HUES6 (cell line): ENCODE measurements around the gene CNIH3.

ENCODE experiments used
- H3K27ac ChIP-seq: 2 replicates; pipeline ENCODE4 v1.7.0; 2013; ENCODE audit warnings: low read depth, mild to moderate bottlenecking, low read length, inconsistent platforms
- H3K27me3 ChIP-seq: 2 replicates; pipeline ENCODE4 v1.6.1; 2013; ENCODE audit warnings: low read length; ENCODE audit not compliant: control insufficient read depth, insufficient read depth
- H3K36me3 ChIP-seq: 2 replicates; pipeline ENCODE4 v1.6.1; 2013; ENCODE audit warnings: low read length; ENCODE audit not compliant: control insufficient read depth, insufficient read depth
- H3K4me1 ChIP-seq: 2 replicates; pipeline ENCODE4 v1.6.1; 2013; ENCODE audit warnings: low read length; ENCODE audit not compliant: control insufficient read depth, insufficient read depth
- H3K4me3 ChIP-seq: 2 replicates; pipeline ENCODE4 v1.5.1; 2013; ENCODE audit warnings: low read depth, low read length
- H3K9ac ChIP-seq: one replicate; pipeline ENCODE4 v1.6.1; 2013; ENCODE audit warnings: mild to moderate bottlenecking, low read length
- H3K9me3 ChIP-seq: 2 replicates; pipeline ENCODE4 v1.6.1; 2013; ENCODE audit warnings: low read depth, low read length; ENCODE audit not compliant: control insufficient read depth, insufficient read depth

CNIH3 gene

DNA sequence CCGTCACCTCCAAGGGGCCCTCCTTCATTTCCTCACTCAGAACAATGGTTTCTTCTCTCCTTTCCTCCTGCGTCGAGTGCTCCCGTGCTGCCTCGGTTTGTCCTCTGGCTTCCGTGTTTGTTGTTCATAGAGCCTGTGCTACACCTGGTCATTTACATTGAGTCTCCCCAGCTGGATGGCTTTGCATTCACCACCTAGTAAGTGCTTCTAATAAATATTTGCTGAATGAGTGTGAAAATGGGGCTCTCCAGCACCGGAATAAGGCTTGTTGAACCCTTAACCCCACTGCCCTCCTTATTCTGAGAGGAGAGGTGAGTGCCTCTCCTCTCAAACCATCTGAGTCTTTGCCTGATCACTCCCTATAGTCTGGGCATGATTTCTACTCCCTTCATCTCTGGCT lies 104.9 kb downstream of the CNIH3 start:
- Histone ChIP-seq H3K4me3 (no peak overlapping the region), H3K9ac (no peak overlapping the region), H3K27me3 (no peaks in the 10 kb centered on the region), H3K27ac (no peak overlapping the region), H3K36me3 (no peaks in the 10 kb centered on the region), H3K4me1 (peaks cover 4% of the 10 kb centered on the region), H3K9me3 (no peaks in the 10 kb centered on the region)

DNA sequence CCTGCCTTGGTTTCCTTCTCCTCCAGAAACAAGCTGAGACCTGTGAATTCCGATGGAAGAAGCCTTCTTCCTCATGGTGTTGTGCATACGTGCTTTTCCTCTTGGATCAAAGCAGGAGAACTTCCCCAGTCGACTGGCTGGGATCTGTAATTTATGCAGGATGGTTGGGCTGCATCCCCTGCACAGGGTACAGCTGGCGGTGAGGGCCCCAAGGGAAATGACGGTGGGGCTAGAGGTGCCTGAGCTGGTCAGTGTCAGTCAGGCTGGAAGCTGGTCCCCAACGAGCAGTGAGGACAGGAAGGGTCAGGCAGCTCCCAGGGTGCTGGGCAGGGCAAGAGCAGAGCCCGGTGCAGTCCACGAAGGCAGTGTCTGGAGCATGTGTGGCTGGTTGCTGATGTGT lies 106.7 kb downstream of the CNIH3 start:
- Histone ChIP-seq H3K9me3 (no peaks in the 10 kb centered on the region), H3K9ac (no peak overlapping the region), H3K4me3 (no peak overlapping the region), H3K36me3 (no peaks in the 10 kb centered on the region), H3K27ac (no peak overlapping the region), H3K4me1 (peaks cover 4% of the 10 kb centered on the region), H3K27me3 (no peaks in the 10 kb centered on the region)

DNA sequence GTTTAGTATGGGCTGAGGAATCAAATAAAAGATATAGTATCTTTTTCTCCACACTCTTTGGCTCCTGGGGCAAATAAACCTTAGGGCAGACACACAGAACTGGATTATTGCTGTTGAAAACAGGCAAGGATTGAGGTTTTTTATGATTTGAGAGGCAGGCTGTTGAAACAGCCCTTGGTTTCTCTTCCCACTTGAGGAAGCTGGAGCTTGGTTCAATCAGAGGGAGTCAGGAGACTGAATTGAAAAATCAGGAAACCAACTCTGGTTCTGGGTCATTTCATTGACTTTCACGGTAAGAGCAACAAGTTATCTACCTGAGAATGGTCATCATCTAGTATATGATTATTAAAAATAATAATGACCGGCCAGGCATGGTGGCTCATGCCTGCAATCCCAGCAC lies 108.4 kb downstream of the CNIH3 start:
- no peaks in the 10 kb centered on the region for H3K36me3 ChIP-seq
- H3K9me3 ChIP-seq, result no peaks in the 10 kb centered on the region
- H3K4me1 ChIP-seq, result peaks cover 4% of the 10 kb centered on the region
- no peak overlapping the region for H3K4me3 ChIP-seq
- no peak overlapping the region for H3K27ac ChIP-seq
- no peak overlapping the region for H3K9ac ChIP-seq
- H3K27me3 ChIP-seq, result no peaks in the 10 kb centered on the region

DNA sequence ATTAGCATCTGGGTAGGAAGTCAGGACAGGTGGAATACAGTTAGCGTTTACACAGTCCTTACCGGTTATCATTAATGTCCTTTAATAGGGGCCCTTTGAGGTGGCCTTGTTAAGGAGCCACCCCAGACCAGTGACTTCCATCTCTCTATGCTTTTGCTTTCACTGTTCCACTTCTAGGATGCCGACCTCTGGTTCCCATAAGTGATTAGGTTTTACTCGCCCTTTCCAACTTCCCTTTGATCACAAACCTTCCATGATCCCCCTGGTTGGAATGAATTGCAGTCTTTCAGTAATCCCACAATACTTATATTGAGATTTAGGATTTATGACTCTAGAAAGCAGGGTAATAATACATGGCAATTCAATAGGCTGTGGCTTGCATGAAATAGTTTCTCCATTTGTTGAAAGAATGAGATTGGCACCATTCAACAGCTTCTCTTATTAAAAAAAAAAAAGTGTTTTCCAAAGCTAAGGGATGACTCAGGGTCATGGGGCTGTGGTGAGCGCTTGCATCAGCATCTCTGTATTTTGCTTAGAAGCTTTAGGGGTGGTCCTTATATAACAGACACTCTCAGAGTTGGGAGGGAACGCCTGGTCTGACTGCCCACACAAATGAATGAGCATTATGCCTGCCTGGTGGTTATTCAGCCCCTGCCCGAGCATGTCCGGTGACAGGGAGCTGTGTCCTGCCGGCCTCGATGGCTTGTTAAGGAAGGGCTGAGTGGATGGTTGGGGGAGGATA lies 110.5 kb downstream of the CNIH3 start:
- Histone ChIP-seq H3K27me3 (no peaks in the 10 kb centered on the region), H3K9ac (no peak overlapping the region), H3K9me3 (no peaks in the 10 kb centered on the region), H3K4me1 (no peaks in the 10 kb centered on the region; the same call in 1 of the 2 replicates), H3K36me3 (no peaks in the 10 kb centered on the region), H3K27ac (no peak overlapping the region), H3K4me3 (no peak overlapping the region)

DNA sequence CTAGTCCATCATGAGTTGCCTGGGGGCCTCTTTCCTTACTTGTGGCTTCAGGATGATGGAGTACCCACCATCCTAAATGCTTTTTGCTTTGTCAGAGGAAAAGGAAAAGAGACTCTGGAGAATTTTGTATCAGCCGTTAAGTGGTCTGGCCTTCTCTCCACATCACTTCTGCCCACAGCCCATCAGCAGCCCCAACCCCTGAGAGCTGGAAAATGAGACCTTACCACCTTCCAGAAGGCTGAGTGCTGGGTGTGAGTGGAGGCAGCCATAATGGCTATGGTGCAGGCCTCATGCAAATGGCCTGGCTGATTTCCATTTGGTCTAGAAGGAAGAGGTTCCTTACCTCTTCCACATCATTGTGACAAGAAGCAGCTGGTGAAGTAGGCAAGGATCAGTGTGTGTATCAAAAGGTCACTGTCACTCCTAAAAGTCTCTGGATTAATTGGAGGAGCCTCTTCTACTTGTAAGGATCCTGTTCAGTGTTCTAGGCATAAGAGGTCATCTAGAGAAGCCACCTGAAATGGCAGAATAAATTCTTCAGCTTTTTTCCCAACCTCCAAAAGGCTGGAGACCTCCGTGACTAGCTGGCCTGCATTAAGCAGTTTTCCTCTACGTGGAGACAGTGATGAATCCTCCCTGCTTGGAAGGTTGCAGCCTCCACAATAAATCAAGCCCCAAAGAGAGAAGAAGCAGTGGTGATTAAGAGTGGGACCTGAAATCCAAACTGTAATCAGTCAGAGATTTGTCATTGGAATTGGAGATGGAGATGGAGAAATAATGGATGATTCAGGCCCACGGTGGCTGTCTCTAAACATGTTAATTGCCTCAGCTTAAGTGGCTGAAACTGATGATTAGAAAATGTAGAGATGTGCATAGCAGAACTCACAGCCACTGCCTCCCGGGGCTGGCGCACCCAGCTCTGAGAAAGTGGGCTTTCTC lies 111.5 kb downstream of the CNIH3 start:
- Histone ChIP-seq H3K9ac (no peak overlapping the region), H3K27me3 (no peaks in the 10 kb centered on the region)

DNA sequence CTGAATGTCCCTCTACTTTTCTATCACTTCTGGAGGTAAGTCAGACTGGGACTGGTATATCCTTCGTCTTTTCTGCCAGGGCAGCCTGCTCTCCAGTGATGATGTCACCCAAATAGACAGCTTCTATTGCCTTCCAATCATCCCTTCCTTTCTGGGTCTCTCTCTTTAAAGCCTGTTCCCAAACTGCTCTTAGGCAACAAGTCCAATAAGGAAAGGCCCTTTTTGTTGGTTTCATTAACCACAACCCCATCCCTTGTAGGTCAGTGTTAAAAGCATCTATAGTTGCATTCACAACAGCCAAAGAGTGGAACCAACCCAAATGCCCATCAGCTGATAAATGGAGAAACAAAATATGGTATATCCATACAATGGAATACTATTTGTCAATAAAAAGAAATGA lies 114.4 kb downstream of the CNIH3 start:
- no peaks in the 10 kb centered on the region for H3K9me3 ChIP-seq
- H3K9ac ChIP-seq, result no peak overlapping the region
- H3K36me3 ChIP-seq, result no peaks in the 10 kb centered on the region
- H3K4me3 ChIP-seq, result no peak overlapping the region
- H3K27ac ChIP-seq, result no peak overlapping the region
- peaks cover 17% of the 10 kb centered on the region for H3K4me1 ChIP-seq
- H3K27me3 ChIP-seq, result no peaks in the 10 kb centered on the region

More for the DNA sequence above, 111.5 kb downstream of the CNIH3 start:
- no peaks in the 10 kb centered on the region for H3K36me3 ChIP-seq
- H3K4me3 ChIP-seq, result no peak overlapping the region
- H3K27ac ChIP-seq, result no peak overlapping the region
- no peaks in the 10 kb centered on the region for H3K9me3 ChIP-seq
- H3K4me1 ChIP-seq, result peaks cover 4% of the 10 kb centered on the region; the same call in 1 of the 2 replicates

DNA sequence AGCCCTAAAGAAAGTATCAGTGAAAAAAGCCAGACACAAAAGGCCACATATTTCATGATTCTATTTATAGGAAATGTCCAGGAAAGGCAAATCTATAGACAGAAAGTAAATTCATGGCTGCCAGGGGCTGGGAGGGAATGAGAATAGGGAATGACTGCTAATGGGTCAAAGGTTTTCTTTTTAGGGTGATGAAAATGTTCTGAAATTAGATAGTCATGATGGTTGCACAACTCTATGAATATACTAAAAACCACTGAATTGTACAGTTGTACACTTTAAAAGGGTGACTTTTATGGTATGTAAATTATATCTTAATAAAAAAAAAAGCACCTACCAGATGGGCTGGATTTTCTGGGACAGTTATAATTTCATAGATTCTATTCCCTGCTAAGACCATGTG lies 114.8 kb downstream of the CNIH3 start:
- H3K27ac ChIP-seq, result no peak overlapping the region
- H3K27me3 ChIP-seq, result no peaks in the 10 kb centered on the region
- no peak overlapping the region for H3K9ac ChIP-seq
- H3K36me3 ChIP-seq, result no peaks in the 10 kb centered on the region
- peaks cover 17% of the 10 kb centered on the region for H3K4me1 ChIP-seq
- H3K4me3 ChIP-seq, result no peak overlapping the region
- no peaks in the 10 kb centered on the region for H3K9me3 ChIP-seq

DNA sequence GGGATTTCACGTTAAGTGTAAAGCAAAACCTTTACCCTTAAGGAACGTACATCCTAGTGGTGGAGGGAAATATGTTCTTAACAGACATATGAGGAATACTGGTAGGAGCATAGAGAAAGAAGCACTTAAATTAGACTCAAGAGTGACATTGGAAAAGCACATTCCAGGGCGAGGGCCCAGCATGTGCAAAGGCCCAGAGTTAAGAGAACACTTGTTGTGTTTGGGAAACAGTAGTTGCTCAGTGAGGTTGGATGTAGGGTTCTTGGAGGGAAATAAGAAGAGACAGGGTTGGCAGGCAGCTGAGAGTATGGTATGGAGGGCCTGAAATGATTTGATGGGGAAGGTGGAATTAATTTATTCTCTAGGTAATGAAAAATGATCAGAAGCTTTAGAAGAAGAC lies 115.5 kb downstream of the CNIH3 start:
- no peaks in the 10 kb centered on the region for H3K9me3 ChIP-seq
- H3K4me1 ChIP-seq, result peaks cover 22% of the 10 kb centered on the region
- H3K9ac ChIP-seq, result no peak overlapping the region
- H3K27me3 ChIP-seq, result no peaks in the 10 kb centered on the region
- no peaks in the 10 kb centered on the region for H3K36me3 ChIP-seq
- no peak overlapping the region for H3K27ac ChIP-seq
- no peak overlapping the region for H3K4me3 ChIP-seq

DNA sequence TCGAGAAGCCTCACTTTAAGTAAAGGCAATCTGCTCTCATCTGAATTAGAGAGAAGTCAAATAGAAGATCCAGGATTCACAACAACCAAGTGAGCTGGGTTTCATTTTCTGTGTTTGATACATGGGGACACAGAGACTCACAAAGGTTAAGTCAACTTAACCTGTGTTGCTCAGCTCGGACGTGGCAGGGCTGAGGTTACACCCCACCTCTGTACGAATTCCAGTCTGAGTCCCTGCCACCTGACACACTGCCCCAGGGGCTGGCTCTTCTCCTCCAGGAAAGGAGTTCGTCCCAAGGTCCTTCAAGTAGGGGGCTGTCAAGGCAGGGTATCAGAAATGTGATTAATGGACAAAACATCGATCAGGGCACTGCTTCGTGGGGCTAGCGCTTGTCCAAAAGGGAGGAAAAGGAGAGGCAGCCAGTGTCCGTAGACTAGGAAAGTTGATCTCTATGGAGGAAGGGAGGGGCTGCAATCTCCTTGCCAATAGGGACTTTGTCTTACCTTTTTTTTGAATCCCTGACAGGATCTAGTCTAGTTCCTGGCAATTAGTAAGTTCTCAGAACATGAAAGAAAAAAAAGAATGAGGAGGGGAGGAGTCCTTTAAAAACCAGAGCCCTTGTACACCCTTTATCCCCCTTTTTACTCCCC lies 116.4 kb downstream of the CNIH3 start:
- H3K4me3 ChIP-seq, result no peak overlapping the region
- H3K9ac ChIP-seq, result no peak overlapping the region
- H3K27me3 ChIP-seq, result no peaks in the 10 kb centered on the region
- no peaks in the 10 kb centered on the region for H3K36me3 ChIP-seq
- no peaks in the 10 kb centered on the region for H3K9me3 ChIP-seq
- no peak overlapping the region for H3K27ac ChIP-seq
- peaks cover 30% of the 10 kb centered on the region for H3K4me1 ChIP-seq

DNA sequence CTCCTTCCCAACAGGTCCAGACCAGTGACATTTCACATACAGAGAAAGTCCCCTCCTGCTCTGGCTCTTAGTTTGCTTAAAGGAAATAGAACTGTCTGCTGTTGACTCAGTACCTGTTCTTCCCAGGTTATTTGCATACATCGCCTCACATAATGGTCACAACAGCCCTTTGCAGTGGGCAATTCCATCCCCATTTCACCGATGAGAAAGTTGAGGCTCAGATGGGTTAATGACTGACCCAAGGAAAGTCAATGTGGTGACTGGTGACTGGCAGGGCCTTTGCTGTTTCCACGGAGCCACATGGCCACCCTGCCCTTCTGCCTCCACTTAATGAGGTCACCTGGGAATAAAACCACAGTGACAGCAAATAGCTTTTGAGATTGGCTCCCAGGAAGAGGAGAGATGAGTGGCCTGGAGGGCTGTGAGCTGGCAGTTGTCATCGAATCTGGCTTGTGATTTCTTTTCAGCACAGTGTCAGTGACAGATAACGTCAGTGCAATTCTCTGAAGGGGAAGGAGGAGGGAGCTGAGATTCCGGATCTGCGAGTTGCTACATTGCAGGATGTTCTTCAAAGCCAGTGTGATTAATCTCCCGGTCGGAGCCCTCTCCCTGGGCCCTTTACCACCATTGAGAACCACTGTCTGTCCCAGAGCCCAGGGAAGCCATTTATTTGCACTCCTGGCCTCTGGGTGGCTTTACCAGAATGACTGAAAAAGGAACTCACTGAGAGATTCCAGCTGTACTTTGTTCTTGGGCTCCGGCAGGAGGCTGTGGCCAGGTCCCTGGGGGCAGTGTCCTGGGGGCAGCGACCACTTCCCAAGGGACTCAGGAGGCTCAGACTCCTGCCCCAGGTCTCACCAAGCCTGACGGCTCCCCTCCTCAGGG lies 117.2 kb downstream of the CNIH3 start:
- peaks cover 38% of the 10 kb centered on the region for H3K4me1 ChIP-seq
- H3K36me3 ChIP-seq, result no peaks in the 10 kb centered on the region
- H3K4me3 ChIP-seq, result no peak overlapping the region
- no peak overlapping the region for H3K27ac ChIP-seq
- H3K9ac ChIP-seq, result no peak overlapping the region
- no peaks in the 10 kb centered on the region for H3K27me3 ChIP-seq
- H3K9me3 ChIP-seq, result no peaks in the 10 kb centered on the region
